GM12873 (cell line): Measurements from ENCODE around the gene FAM120C.

Source experiments
- CTCF ChIP-seq: IDR thresholded peaks from 2 replicates; pipeline ENCODE4 v1.5.1; 2012; ENCODE audit warnings: low read depth, mild to moderate bottlenecking, moderate library complexity, low read length, control low read depth; ENCODE audit not compliant: insufficient read depth; ENCODE audit errors: missing control alignments

The FAM120C gene

GRCh38 chrX:54048412-54048811 lies 134.6 kb downstream of the FAM120C start:
- TF ChIP-seq CTCF = no peak

GRCh38 chrX:54045563-54046228 lies 137.4 kb downstream of the FAM120C start:
- no peak for TF ChIP-seq CTCF

GRCh38 chrX:54044877-54045338 lies 138.1 kb downstream of the FAM120C start:
- no peak for TF ChIP-seq CTCF

- no peak for TF ChIP-seq CTCF
These were observed 138.8 kb downstream of the FAM120C start, which contains the start of gene PHF8 for GRCh38 chrX:54044126-54044876. PHF8 (minus strand) TSS chrX:54044473; CDS start chrX:54042728, 1,745 bp downstream.

- TF ChIP-seq CTCF = no peak
These were observed 139.4 kb downstream of the FAM120C start for GRCh38 chrX:54043541-54044125.

- no peak for TF ChIP-seq CTCF
These were observed 140.0 kb downstream of the FAM120C start for GRCh38 chrX:54043056-54043455.

- no peak for TF ChIP-seq CTCF
These were observed 140.4 kb downstream of the FAM120C start for GRCh38 chrX:54042609-54043021.
